Fibroblast of the conjunctiva (primary cell): ENCODE data around the gene RPL10A.

Experiments used
- DNase-seq: peaks from one replicate; pipeline ENCODE4 v3.0.0-alpha.2; 2010; ENCODE audit warnings: low read depth

RPL10A gene

GRCh38 chr6:35475573-35475972 lies 7.4 kb downstream of the RPL10A start:
- DNase-seq: no peak

GRCh38 chr6:35476004-35476403 lies 7.8 kb downstream of the RPL10A start:
- no peak for DNase-seq

- DNase-seq: no peak
These were observed 8.8 kb downstream of the RPL10A start for GRCh38 chr6:35477028-35477427.

GRCh38 chr6:35477551-35478179 lies 9.5 kb downstream of the RPL10A start:
- no peak for DNase-seq

- DNase-seq: no peak
These were observed 10.1 kb downstream of the RPL10A start for GRCh38 chr6:35478259-35478658.

- DNase-seq: no peak
These were observed 12.0 kb downstream of the RPL10A start for GRCh38 chr6:35480176-35480575.

GRCh38 chr6:35481226-35481625 lies 13.0 kb downstream of the RPL10A start:
- DNase-seq: no peak

GRCh38 chr6:35483062-35483461 lies 14.9 kb downstream of the RPL10A start:
- DNase-seq: no peak

GRCh38 chr6:35483490-35483889 lies 15.3 kb downstream of the RPL10A start:
- DNase-seq: no peak

GRCh38 chr6:35483893-35484645 lies 15.9 kb downstream of the RPL10A start:
- DNase-seq: no peak

GRCh38 chr6:35484921-35485392 lies 16.8 kb downstream of the RPL10A start:
- DNase-seq: no peak

- DNase-seq: no peak
These were observed 17.2 kb downstream of the RPL10A start for GRCh38 chr6:35485402-35485877.

- DNase-seq: no peak
These were observed 18.1 kb downstream of the RPL10A start for GRCh38 chr6:35486005-35486925.

GRCh38 chr6:35487658-35488516 lies 19.7 kb downstream of the RPL10A start:
- no peak for DNase-seq

- DNase-seq: no peak
These were observed 20.3 kb downstream of the RPL10A start for GRCh38 chr6:35488517-35488862.

- no peak for DNase-seq
These were observed 20.9 kb downstream of the RPL10A start for GRCh38 chr6:35489066-35489465.

GRCh38 chr6:35489995-35490791 lies 22.0 kb downstream of the RPL10A start:
- no peak for DNase-seq

GRCh38 chr6:35490821-35491557 lies 22.8 kb downstream of the RPL10A start:
- no peak for DNase-seq

GRCh38 chr6:35491558-35492257 lies 23.5 kb downstream of the RPL10A start:
- no peak for DNase-seq
